ENCODE results near the gene CRABP2.

Gene CRABP2

DNA sequence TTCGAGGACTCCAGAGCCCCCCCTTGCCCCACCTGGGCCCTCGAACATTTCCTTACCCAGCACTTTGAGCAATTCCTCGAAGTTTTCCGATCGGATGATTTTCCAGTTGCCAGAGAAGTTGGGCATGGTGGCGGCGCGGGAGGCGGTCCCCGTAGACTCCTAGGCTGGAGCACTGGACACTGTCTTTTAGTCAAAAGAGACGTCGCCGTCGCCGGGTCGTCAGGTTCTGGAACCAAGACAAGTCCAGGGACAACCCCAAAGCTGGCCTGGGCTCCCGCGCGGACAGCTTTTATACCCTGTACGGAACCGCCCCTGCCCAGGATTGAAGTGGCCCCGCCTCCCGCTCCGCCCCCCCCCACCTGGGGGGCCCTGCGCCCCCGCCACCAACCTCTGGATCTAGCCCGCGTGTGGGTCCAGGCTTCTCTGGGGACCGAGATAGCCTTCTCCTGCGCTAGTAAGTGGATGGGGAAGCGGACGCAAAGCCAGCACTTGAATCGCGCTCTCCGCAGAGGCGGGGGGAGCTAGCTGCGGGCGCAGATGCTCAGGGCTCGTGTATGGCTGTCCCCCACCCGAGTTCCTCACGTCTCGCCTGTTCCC is at the start of gene CRABP2:
TSS of gene CRABP2 (minus strand) at position 263 of the 597 bp plus-strand sequence. CDS start at position 126, 137 bp downstream.
- H3K4me1 Mint-ChIP-seq (ENCODE audit: low read depth): peaks cover 55% of the 10 kb centered on the region
- H3K27me3 Mint-ChIP-seq: peaks cover 89% of the 10 kb centered on the region
- H3K9me3 Mint-ChIP-seq: no peaks in the 10 kb centered on the region
- H3K27ac Mint-ChIP-seq: peak within 1 kb of the TSS; percentile 50
- intact Hi-C loops (cut with micrococcal nuclease): no loop called here
- no peaks in the 10 kb centered on the region for H3K36me3 Mint-ChIP-seq (ENCODE audit: low read depth)
- peak within 1 kb of the TSS; percentile 69 for H3K4me3 Mint-ChIP-seq

DNA sequence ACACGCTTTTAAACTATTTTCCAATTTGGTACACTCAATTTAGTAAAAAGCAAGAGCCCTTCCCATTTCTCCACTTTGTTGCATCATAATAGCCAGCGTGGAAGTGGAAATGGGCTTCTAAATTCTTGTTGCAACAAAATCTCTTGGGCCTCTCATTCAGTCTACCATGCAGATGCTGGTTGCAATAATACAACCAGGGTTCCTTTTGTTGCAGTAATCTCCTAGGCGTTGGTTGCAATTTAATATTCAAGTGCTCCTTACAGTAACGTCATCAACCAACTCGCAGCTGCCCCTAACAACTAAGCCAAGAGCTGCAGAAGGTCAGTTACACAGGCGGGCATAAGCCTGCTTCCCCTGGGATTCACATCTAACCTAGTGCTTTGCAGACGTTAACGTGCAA is 48.8 kb upstream of the CRABP2 start:
- Mint-ChIP-seq H3K27me3 (no peaks in the 10 kb centered on the region), H3K27ac (no peak overlapping the region), H3K36me3 (ENCODE audit: low read depth) (peaks cover 30% of the 10 kb centered on the region), H3K4me1 (ENCODE audit: low read depth) (peaks cover 26% of the 10 kb centered on the region), H3K9me3 (no peaks in the 10 kb centered on the region), H3K4me3 (no peak overlapping the region)
- intact Hi-C loops (cut with micrococcal nuclease): no loop called here

DNA sequence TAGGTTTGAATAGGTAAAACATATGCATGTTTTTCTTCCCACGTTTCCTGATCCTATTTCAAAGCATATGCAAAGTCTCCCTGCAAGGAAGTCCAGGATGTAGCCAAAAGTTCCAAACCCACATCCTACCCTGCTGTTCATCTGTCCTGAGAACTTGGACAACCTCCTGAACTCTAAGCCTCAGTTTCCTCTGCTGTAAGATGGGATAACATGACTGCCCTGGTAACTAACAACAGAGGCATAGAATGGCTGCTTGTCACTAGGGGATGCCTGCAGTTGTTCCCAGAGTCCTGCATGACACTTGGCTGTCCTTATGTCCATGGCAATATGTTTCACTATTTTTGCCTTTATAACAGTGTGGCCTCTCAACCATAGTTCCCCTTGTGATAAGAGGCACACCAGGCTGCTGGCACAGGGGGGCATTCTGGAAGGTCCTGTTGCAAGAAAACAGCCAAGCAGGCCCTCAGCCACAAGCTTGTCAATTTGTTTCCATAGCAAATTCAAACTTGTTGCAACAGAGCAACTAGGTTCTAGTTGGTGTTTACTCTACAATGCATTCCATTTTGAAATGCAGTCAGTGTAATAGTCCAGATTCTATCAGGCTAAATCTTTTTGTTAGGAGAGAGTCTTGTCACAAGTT is 47.6 kb upstream of the CRABP2 start:
- intact Hi-C loops (cut with micrococcal nuclease): no loop called here
- H3K27ac Mint-ChIP-seq: peak overlapping the region; percentile 92
- H3K4me3 Mint-ChIP-seq: peak overlapping the region; percentile 57
- H3K9me3 Mint-ChIP-seq: no peaks in the 10 kb centered on the region
- peaks cover 39% of the 10 kb centered on the region for H3K4me1 Mint-ChIP-seq (ENCODE audit: low read depth)
- H3K36me3 Mint-ChIP-seq (ENCODE audit: low read depth): peaks cover 34% of the 10 kb centered on the region
- no peaks in the 10 kb centered on the region for H3K27me3 Mint-ChIP-seq

DNA sequence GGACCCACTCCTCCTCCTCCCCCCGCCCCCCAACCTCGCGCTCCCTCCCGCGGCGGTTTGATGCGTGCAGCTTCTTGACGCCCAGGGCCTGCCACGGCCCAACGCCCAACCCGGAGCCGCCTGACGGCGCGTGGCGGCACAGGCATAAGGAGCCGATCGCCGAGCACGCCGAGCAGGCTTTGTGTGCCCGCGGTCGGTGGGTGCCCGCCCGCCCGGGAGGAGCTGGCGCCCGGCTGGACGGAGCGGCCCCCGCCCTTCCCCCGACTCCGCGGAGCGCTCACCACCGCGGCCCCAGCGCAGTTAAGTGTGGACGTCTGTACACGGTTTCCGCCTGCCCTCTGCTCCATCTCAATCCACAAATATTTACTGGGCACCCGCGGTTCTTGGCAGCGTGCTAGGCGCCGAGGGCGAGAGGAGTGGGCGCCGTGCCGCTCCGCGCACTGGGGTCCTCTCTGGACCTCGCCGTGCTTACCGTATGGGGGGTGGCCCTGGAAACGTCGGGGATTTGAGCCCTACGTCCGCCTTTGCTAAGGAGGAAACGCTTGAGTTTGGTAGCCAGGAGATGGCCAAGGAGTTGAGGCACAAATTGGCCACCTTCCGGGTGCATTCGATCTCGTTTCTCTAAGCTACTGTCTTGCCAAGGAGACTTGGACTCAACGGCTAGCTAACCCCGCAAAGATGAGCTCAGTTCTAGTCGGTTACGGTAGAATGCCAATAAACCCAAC is 46.5 kb upstream of the CRABP2 start:
- no peaks in the 10 kb centered on the region for H3K27me3 Mint-ChIP-seq
- peak overlapping the region; percentile 92 for H3K27ac Mint-ChIP-seq
- intact Hi-C loops (cut with micrococcal nuclease): loop anchor here (1.0 kb wide), 2 partner anchors 11 to 15 kb away; partner anchors contain the start of genes MRPL24 and PRCC
- peaks cover 47% of the 10 kb centered on the region for H3K4me1 Mint-ChIP-seq (ENCODE audit: low read depth)
- H3K4me3 Mint-ChIP-seq: peak overlapping the region; percentile 91
- peaks cover 40% of the 10 kb centered on the region for H3K36me3 Mint-ChIP-seq (ENCODE audit: low read depth)
- H3K9me3 Mint-ChIP-seq: no peaks in the 10 kb centered on the region

DNA sequence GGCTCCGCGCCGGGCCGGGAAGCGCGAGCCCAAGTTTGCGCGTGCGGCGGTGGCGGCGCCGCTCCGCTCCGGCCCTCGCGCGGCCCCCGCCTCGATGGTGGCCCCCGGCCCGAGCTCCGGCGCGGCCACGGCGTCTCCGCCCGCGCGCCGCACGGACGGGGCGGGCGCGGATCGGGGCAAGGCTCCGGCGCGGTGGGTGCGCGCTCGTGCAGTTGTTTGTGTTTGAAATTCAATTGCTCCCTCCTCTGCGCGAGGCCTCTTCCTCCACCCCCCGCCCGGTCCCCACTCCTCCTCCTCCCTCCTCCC is 46.0 kb upstream of the CRABP2 start, which contains the start of gene HDGF:
TSS of gene HDGF (minus strand) at position 225 of the 306 bp plus-strand sequence. CDS start 246 bp downstream, outside the sequence.
- peaks cover 52% of the 10 kb centered on the region for H3K4me1 Mint-ChIP-seq (ENCODE audit: low read depth)
- intact Hi-C loops (cut with micrococcal nuclease): loop anchor here (1.0 kb wide), 2 partner anchors 10 to 16 kb away; partner anchors contain the start of genes MRPL24 and PRCC

DNA sequence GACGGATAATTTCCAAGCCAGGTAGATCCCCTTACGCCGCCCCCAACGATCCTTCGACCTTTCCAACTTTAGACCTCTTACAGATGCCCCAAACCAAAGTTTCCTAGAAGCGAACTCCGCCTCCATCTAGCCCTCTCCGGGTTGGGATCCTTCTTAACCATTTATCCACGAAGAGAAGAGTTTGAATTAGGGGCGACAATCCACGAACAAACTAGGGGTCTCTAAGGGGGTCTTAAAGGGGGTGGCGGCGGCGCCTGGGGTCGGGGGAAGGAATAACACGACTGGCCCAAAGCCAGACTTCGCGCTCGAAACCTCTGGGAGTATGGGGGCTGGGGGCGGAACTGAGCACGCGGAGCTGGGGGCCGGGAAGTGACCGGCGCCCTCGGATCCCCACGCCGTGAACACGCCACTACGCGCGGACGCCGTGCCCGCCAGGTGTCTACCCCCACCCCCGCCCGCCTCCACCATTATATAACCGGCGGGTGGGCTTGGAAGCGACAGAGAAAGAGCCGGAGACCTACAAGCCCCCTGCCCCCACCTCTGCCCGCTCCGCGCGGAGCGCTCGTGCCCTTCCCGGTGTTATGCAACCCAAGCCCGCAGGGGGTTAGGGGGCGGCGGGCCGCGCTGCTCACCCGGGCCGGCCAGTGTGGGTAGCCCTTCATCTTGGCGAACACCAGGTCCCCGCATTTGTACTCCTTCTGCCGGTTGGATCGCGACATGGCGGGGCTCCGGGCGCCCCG is 45.5 kb upstream of the CRABP2 start:
- Mint-ChIP-seq H3K9me3 (no peaks in the 10 kb centered on the region), H3K4me3 (peak overlapping the region; percentile 90), H3K4me1 (ENCODE audit: low read depth) (peaks cover 58% of the 10 kb centered on the region), H3K36me3 (ENCODE audit: low read depth) (peaks cover 48% of the 10 kb centered on the region), H3K27me3 (no peaks in the 10 kb centered on the region), H3K27ac (peak overlapping the region; percentile 92)
- intact Hi-C loops (cut with micrococcal nuclease): loop anchor here (1.0 kb wide), 2 partner anchors 10 to 16 kb away; partner anchors contain the start of genes MRPL24 and PRCC

More for the DNA sequence above, 46.0 kb upstream of the CRABP2 start, which contains the start of gene HDGF:
- peak within 1 kb of the TSS; percentile 91 for H3K4me3 Mint-ChIP-seq
- H3K9me3 Mint-ChIP-seq: no peaks in the 10 kb centered on the region
- H3K36me3 Mint-ChIP-seq (ENCODE audit: low read depth): peaks cover 43% of the 10 kb centered on the region
- H3K27me3 Mint-ChIP-seq: no peaks in the 10 kb centered on the region
- peak within 1 kb of the TSS; percentile 92 for H3K27ac Mint-ChIP-seq

DNA sequence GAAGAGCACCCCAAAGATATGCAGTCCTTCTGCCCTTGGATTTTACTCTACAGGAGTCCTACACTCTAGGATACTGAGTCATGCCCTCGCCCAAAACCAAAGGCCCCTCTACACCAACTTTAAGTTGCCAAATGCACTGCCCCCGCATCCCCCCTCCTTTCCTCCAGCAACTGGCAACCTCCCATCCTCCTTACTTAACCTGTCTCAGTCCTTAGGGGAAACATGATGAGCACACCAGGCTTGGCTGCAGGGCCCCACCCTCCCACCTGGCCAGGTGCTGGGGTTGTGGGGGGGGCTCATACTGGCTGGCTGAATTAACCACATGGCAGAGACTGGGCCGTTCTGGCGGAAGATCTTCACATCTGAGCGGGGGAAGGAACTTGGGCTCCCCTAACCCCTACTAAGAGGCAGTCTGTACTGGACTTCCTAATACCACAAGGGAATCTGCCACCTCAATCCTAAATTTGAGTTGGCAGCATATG is 44.8 kb upstream of the CRABP2 start:
- Mint-ChIP-seq H3K4me1 (ENCODE audit: low read depth) (peaks cover 63% of the 10 kb centered on the region), H3K36me3 (ENCODE audit: low read depth) (peaks cover 55% of the 10 kb centered on the region)
- intact Hi-C loops (cut with micrococcal nuclease): no loop called here

DNA sequence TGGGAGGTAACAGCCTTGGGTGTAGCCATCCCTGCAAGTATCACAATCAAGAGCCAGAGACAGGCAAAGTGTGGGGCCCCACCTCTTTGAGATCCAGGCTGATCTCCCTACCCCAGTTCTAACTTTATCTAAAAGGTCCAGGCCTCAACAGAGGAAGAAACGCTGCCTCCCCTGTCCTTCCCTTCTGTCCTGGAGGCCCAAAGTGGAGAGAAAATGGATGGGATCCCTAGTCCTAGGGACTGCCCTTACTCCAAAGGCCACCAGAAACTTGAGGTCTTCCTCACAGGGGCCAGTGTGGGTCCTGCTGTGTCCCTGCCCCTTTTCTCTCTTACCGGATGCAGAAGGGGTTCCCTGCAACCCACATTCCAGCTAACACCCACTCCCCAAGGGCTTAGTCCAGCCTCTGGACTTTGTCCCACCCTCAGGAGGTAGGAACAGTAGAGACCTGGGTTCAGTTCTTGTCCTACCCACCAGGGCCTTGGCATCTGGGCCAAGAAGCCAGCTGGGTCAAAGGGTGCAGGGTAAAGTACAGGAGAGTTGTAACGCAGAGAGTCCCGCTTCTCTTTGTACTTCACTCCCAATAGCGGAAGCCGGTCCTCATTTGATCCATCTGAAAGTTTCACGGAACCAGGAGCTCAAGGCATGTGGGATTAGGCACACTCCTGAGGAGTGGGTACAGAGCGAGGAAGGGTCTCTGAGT is 44.2 kb upstream of the CRABP2 start:
- H3K27me3 Mint-ChIP-seq: no peaks in the 10 kb centered on the region
- peak overlapping the region; percentile 92 for H3K27ac Mint-ChIP-seq
- peak overlapping the region; percentile 90 for H3K4me3 Mint-ChIP-seq
- H3K4me1 Mint-ChIP-seq (ENCODE audit: low read depth): peaks cover 65% of the 10 kb centered on the region
- H3K9me3 Mint-ChIP-seq: no peaks in the 10 kb centered on the region
- intact Hi-C loops (cut with micrococcal nuclease): no loop called here
- peaks cover 61% of the 10 kb centered on the region for H3K36me3 Mint-ChIP-seq (ENCODE audit: low read depth)

More for the DNA sequence above, 44.8 kb upstream of the CRABP2 start:
- no peaks in the 10 kb centered on the region for H3K27me3 Mint-ChIP-seq
- peak overlapping the region; percentile 92 for H3K27ac Mint-ChIP-seq
- H3K9me3 Mint-ChIP-seq: no peaks in the 10 kb centered on the region
- H3K4me3 Mint-ChIP-seq: peak overlapping the region; percentile 90

DNA sequence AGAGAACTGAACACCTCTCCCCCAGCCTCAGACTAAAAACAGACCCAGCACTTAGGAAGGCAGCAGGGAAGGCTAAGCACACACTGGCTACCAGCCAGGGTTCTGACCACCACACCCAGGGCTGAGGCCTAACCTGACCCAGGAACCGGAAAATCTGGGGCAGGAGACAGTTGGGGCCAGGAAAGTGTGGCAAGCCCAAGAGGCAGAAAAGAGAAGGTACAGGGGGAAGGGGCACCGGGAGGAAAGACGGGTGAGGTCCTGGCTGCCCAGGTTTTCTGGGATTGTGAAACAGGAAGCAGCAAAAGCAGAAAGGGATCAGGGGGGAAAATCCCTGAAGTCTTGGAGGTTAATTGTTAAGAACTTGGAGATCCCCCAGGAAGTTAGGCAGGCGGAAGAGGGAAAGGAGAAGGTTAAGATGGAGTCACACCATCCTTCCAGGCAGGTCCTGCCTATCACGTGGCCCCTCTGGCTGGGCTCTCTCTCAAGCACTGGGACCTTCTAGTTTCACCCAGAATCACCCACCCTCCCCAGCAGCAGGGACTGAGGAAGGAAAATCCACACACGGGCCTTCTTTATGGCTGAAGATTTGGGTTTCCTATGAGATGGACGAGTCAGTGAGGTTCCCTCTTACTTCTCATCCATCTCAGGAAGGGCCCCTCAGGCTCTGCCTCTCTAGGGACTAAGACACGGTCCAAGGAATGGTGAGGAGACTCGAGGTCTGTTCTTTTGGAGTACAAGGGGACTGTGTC is 43.5 kb upstream of the CRABP2 start:
- intact Hi-C loops (cut with micrococcal nuclease): no loop called here
- no peaks in the 10 kb centered on the region for H3K27me3 Mint-ChIP-seq
- peaks cover 72% of the 10 kb centered on the region for H3K4me1 Mint-ChIP-seq (ENCODE audit: low read depth)
- peak overlapping the region; percentile 90 for H3K4me3 Mint-ChIP-seq
- H3K9me3 Mint-ChIP-seq: no peaks in the 10 kb centered on the region
- peaks cover 69% of the 10 kb centered on the region for H3K36me3 Mint-ChIP-seq (ENCODE audit: low read depth)
- H3K27ac Mint-ChIP-seq: peak overlapping the region; percentile 92

DNA sequence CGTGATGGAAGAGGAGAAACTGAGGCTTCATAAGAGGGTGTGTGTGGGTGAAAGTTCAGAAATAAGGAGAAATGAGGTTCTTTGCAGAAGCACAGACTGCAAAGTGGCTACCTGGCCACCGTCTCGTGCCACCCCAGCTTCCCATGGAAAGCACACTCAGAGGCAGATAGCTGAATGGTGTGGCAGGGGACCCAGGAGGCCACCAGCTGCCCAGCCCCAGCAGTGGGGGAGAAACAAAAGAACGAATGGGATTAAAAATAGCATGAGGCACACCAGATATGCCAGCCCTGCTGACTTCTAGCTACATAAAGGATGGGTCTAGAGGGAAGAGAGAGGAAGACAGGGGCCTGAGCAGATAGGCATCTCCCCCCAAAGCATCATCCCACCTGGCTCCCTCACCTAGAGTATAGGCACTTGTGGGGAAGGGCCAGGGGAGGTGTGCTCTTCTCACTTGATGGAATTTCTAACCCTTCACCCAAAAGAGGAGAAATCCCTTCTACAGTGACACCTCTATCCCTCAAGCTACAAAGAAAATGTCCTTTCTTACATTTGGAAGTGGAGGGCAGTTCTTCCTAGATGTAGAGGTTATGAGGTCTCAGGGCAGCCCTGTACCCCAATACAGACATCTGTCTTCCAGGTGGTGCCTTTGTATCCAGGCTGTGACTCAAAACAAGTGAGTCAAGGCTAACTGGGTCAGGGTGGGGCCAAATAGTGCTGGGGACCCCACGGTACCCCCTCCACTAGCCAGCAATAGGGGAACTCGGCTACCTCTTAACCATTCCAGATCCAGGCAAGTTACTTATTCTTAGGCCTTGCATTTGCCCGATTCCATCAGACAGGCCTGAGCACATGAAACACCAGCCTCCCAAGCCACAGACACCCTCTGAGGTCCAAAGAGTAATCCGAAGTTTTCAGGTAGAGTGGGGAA is 42.6 kb upstream of the CRABP2 start:
- H3K4me3 Mint-ChIP-seq: peak overlapping the region; percentile 90
- peaks cover 78% of the 10 kb centered on the region for H3K4me1 Mint-ChIP-seq (ENCODE audit: low read depth)
- H3K36me3 Mint-ChIP-seq (ENCODE audit: low read depth): peaks cover 77% of the 10 kb centered on the region
- peak overlapping the region; percentile 92 for H3K27ac Mint-ChIP-seq
- intact Hi-C loops (cut with micrococcal nuclease): no loop called here
- H3K27me3 Mint-ChIP-seq: no peaks in the 10 kb centered on the region
- H3K9me3 Mint-ChIP-seq: no peaks in the 10 kb centered on the region

DNA sequence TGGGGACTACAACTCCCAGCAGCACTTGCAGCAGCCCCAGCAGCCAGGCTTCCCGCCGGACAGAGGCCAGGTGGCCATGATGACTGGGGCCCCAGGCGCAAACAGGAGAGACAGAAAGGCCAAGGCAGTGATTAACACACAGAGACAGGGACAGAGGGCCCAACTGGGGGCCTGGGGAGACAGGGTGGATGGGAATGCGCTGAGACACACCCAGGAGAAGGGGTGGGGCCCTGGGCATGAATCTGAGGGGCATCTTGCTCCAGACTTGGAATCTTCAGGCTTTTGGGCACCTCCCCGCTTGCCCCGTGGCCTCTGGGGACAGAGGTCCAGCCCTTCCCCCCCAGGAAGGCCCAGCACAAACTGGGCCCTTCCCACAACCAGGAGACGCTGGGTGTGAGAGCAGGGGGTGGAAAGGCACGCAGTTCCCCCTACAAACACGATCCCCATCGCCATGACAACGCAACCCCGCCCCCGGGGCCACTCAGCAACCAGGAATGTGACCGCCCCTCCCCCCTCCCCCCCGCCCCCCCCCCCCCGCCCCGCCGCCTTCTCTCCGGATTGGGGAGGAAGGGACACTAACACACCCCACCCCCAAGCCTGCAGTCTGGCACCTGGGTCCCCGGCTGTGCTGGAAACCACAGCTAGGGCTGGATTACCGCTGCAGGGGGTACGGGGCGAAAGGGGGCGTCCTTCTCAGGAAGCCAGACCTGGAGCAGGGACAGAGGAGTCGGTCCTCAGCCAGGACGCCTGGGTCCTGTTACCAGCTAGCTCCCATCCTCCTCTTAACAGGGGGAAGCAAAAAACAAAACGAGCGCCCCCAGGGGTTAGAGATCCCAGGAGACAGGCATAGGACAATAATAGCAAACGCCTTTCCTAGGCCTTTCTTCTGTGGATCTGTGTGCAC is 41.6 kb upstream of the CRABP2 start:
- intact Hi-C loops (cut with micrococcal nuclease): no loop called here
- peak overlapping the region; percentile 92 for H3K27ac Mint-ChIP-seq
- peaks cover 84% of the 10 kb centered on the region for H3K36me3 Mint-ChIP-seq (ENCODE audit: low read depth)
- peaks cover 80% of the 10 kb centered on the region for H3K4me1 Mint-ChIP-seq (ENCODE audit: low read depth)
- peak overlapping the region; percentile 90 for H3K4me3 Mint-ChIP-seq
- no peaks in the 10 kb centered on the region for H3K9me3 Mint-ChIP-seq
- no peaks in the 10 kb centered on the region for H3K27me3 Mint-ChIP-seq
